GM18499 (cell line): ENCODE measurements around the gene BCLAF3.
A peak's percentile ranks its signal among the peaks of the same experiment; 100 is the strongest.

Experiments
- ATAC-seq: cut with Tn5 transposase; IDR thresholded peaks from one replicate; pipeline ENCODE4 v1.9.1; 2021; ENCODE audit warnings: moderate number of reproducible peaks; ENCODE audit not compliant: insufficient read depth, unreplicated experiment

Gene BCLAF3

DNA sequence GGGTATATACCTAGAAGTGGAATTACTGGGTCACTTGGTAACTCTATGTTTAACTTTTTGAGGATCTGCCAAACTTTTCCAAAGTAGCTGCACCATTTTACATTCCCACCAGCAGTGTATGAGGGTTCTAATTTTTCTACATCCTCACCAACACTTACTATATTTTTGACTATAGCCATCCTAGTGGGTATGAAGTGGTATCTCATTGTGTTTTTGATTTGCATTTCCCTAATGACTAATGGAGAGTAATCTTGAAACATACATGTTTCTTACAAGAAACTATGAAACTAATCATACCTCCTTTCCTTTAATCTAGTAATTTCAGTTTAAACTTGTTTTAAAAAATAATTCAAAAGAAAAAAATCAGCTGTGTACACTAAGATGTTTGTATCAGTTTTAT is 17.9 kb downstream of the BCLAF3 start:
- ATAC-seq = no peak

DNA sequence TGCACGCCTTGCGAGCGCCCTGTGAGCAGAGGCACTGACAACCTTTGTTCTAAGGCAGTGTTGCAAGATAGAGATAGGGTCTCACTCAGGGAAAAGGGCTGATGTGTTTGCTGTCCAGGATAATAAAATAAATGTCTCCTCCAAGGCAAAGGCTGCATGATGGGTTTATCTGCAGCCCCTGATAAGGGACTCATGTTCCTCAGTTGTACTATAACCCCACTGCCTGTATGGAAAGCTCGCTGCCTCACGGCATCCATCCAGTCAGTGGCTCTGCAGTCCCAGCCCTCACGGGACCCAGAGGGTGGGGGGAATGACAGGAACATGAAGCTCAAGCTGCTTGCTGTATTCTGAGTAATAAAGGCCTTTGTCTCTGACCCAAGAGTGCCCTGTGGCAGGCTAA is 22.6 kb downstream of the BCLAF3 start:
- no peak for ATAC-seq

DNA sequence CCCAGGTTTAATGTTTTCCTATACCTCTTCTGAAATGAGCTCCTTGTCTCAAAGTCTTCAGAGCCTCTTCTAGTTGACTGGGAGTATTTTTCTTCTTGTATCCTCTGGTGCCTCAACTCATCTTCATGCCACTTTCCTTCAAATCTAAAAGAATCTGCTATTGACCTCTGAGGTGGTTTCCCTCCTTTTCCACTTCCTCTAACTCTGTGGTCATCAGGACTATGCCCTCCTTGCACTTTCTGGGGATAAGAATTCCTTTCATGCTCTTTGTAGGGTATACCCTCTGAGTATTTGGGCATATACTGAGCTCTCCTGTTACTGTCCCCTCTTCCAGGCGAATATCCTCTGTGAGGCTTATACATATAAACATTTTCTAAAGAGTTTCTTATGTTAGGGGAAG is 24.8 kb downstream of the BCLAF3 start:
- no peak for ATAC-seq

DNA sequence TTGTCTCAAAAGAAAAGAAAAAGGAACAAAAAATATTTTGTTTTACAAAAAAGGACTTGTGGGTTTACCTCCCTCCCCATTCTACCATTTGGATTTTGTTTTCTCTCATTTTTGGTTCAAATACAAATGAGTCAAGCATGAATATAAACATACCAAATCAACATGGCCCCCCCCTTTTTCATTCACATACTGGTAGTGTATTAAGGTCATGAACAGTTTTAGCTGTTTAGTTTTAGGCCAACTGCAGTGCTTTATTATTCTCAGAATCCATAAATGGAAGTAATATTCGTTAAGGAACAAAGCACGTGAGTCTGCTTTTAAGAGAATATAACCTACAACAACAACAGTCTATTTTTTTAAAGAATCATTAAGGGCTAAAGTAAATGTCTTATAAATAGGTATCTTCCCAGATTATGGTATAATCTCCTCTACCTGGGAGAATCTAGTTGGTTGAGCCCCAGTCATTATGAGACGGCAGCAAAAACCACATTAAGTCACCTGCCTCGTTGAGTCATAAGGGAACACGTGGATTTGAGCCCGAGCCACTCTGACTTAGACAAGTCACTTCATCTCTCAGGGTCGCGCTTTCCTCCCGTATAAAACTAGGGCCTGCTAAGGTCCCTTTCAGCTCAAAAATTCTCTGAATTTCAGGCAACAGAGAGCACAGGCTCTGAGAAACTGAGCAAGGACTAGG is 26.7 kb downstream of the BCLAF3 start:
- ATAC-seq = peak; percentile 69

DNA sequence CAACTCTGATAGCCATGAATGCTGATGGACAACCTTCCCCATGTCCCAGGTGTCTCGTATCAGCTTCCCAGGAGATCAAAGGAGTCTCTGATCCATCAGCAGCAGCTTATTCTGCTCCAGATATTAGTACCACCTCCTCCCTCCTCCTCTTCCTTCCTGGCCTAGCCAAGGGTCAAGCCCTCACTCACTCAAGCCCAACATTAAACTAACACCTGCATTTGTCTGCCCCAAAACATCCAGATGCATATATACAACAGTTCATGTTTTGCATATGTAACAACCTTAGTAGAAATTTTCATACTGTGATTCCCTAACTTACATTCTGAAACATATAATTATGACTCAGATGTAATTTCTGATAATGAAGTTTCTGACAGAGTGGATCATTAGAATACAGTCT is 29.9 kb downstream of the BCLAF3 start:
- ATAC-seq = no peak

DNA sequence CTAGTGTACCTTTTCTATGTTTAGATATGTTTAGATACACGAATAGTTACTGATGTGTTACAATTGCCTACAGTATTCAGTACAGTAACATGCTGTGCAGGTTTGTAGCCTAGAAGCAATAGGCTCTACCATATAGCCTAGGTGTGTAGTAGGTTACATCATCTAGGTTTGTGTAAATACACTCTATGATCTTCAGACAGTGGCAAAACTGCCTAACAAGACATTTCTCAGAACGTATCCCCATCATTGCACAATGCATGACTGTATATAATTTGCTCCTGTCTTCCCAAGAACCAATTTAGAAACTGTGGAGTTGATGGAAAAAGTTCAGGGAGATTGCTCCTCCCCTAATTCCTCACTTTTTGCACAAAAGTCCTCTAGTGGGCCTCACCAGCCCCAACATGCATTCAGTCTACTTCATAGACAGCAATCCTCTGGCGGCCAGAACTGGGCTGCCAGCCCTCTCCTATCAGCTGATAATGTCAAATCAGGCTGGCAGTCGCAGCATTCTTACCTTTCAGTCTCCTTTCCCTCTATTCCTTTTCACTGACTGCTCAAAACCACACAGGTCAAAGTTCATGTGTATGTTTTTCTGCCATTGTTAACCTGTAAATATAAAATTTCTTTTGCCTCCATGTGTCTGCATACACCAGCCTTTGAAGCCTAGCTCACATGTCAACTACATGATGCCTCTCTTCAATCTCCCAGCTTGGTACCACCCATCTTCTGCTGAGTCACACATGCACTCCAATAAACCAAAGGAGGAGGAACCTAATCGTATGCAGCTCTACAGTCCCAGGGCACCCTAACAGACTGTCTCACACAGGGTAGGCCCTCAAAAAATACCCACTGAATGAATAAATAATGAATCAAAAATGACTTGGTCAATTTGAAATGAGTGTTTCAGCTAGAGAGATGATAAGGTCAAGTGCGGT is 32.0 kb downstream of the BCLAF3 start:
- ATAC-seq = no peak

DNA sequence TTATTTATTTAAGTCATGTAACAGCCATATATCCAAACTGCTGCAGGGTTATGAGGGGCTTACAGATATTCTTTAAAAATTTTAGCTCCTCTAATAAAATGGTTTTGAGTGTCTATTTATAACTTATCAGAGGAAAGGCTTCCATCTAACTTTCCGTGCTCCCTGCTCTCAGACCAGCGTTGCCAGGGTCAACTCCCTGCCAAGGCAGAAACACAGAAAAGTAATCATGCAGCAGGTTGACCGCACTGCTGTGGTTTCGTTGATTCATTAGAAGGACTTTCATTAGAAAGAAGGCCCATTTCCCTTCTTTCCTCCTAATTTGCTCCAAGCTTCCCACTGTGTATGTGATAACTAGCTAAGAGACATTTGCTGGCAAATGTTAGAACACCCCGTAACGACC is 33.9 kb downstream of the BCLAF3 start:
- ATAC-seq = no peak

DNA sequence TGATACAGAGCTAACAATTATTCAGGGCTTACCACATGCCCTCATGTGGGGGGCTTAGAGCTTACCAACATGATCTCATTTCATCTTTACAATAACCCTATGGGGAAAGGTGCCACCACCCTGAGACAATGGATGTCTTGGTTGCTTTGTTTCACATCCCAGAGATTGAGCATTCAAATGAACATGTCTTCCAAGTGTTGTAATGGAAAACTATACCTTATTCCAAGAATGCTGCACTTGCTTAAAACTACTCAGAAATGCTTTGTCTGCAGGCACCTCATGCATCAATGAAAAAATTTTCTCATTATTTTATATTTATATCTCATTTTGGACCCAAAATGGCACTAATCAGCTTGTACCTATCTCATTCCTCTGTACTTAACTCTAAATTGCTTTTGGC is 34.6 kb downstream of the BCLAF3 start:
- no peak for ATAC-seq

DNA sequence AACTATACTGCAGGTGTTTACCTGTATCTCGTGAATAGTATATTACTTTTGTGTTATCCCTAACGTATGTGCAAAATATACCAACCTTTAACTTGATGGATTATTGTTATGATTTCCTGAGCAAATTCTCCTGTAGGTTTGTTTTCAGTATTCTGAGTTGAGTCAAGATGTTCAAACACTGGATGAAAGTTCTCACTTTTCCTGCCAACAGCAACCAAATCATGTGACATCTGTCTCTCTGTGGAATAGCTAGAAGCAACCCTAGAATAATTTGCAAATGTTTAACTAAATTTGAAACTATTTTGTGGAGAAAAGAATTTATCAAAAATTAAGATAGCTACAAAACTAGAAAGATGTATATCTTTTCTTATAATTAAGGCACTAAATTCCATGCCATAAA is 35.6 kb downstream of the BCLAF3 start:
- ATAC-seq = no peak

DNA sequence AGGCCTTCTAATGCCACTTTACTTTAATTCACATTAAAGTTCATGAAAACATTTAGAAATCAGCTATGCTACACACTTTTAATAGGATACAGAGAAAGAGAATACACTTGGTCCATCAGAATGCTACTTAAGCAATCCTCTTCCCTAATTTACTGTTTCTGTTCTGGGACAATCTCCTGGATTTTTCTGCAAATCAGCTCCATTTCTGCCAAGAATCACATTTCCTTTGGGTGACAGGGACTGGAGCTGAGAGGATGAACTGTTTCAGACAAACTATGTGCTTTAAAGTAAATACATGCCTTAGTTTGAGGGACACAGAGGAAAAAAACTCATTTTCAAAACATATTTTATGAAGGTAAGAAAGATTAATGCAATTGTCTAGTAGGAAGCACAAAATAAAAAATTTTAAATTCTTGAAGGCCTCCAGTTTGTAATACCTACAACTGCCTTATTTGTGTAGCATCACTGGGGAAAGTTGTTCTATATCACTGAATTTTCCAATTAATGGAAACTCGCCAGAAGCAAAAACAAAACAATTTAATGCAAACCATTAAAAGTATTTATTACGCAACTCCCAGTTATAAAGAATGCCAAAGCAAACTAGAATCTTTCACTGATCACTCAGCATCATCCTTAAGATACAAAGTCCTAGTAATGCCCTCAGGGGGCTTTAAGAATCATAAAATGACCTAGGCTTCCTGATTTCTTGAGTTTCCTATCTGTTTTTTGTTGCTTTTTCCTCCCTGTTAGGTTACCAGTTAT is 36.3 kb downstream of the BCLAF3 start:
- no peak for ATAC-seq

DNA sequence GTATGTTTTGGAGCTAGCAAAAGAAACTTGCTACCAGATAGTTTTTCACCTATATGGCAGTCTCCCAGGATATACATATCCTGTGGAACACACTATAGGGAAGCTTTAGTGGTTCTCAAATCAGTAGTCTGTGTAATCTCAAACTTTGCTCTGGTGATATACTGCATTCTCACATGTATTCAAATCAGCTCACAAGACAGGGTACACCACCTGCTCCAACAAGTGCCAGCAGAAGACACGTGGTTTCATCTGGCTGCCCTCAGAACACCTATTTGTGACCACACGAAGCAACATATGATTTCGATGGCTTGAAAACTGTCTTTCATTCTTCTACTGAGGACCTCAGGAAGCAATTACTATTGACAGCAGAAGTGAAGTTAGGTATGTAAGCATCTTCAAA is 37.7 kb downstream of the BCLAF3 start:
- ATAC-seq = no peak

DNA sequence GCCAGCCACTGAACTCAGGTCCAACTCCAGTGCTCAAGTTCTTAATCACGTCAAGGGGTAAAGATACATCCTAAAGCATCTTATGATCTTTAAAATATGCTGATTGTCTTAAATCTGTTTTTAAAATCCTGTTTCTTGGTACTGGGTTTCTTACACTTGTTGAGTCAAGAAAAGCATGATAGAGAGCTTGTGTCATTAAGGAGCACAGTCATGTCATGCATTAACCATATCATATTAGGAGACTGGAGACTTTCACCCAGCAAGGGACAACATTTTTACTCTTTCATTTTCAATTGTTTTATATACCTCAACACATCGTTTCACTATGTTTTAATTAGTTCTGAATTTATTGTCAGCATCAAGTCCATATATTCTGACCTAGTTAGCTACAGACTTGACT is 41.5 kb downstream of the BCLAF3 start:
- no peak for ATAC-seq

DNA sequence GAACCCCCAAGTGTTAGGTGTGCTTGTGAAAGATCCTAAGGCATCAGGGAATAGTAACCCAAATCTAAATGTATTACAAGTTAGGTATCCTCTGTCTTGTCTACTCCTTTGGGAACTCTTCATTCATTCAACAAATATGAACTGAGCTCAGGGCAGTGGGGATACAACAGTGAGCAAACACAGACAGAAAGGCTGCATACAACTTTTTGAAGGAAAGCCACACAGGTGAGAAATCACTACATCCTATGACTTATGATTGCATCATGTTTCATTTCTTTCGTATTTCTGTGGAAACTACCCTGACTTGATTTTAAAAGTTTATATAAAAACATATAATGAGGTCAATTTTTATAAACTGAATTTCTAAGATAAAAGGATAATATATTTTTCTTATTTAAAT is 43.2 kb downstream of the BCLAF3 start:
- no peak for ATAC-seq
